HCT116 (cell line): ENCODE measurements around the gene SMIM21. TPM values are rescaled to one million over a fixed set of nuclear protein-coding genes. Genes with fewer than 3 reads are reported as not detected.
A peak's percentile ranks its signal among the peaks of the same experiment; 100 is the strongest.

Source experiments
- ATAC-seq: fragments of 200-7000 bp; cut with Tn5 transposase; 2 replicates; pipeline ENCODE4 v1.9.1; 2020; ENCODE audit warnings: mild to moderate bottlenecking, moderate library complexity
- BruUV-seq: library from RNA; stranded (reverse); fragments of 400-500 nt; replicated peaks from 2 replicates; lab custom pipeline; 2021; lab: Mats Ljungman, UMichigan
- CTCF ChIA-PET: fragments of 300-600 bp; sonication (Branson Sonifier 250); formaldehyde crosslinking; loops from one replicate; lab custom pipeline; 2021; ENCODE audit warnings: antibody characterized with exemption; lab: Charles Lee
- POLR2A ChIA-PET: fragments of 300-600, 350-600 bp; sonication (Branson Sonifier 250); formaldehyde crosslinking; loops from one replicate; lab custom pipeline; 2021; ENCODE audit warnings: antibody characterized with exemption; lab: Charles Lee
- RAD21 ChIA-PET, 2 experiments: fragments of 300-600 bp; sonication (Branson Sonifier 250); formaldehyde crosslinking; loops; one replicate each; lab custom pipeline; 2023; ENCODE audit warnings: low total read pairs in 2 of 2; ENCODE audit not compliant: uncharacterized antibody in 2 of 2, unreplicated experiment in 2 of 2, low non-redundant PET in 1 of 2; lab: Charles Lee
- DNase-seq: peaks from one replicate; pipeline ENCODE4 v3.0.0-alpha.2; 2010; ENCODE audit warnings: low read depth, low spot score
- H2AFZ ChIP-seq: fragments of 200-600 bp; shearing (Covaris generic), sonication (generic); 2 replicates; pipeline ENCODE4 v1.6.1; 2017; ENCODE audit warnings: low read depth, mixed run types, mixed read lengths, antibody characterized with exemption, low read length; ENCODE audit not compliant: poor library complexity, severe bottlenecking
- H3K27ac ChIP-seq: 2 replicates; pipeline ENCODE4 v1.5.1; 2012; ENCODE audit warnings: low read depth, low read length
- H3K27me3 ChIP-seq: fragments of 200-600 bp; sonication (generic); 2 replicates; pipeline ENCODE4 v1.6.1; 2016; ENCODE audit warnings: mixed run types, low read length, mixed read lengths; ENCODE audit not compliant: insufficient read depth
- H3K36me3 ChIP-seq, 2 experiments: fragments of 200-500 bp in 1 of 2; fragments of 200-600 bp in 1 of 2; sonication (Bioruptor generic) in 1 of 2; sonication (generic) in 1 of 2; 2 replicates each; pipeline versions ENCODE4 v1.5.1 to v1.6.1; 2014 to 2016; ENCODE audit warnings: low read length in 2 of 2, inconsistent platforms in 1 of 2, mixed read lengths in 1 of 2, mixed run types in 1 of 2; ENCODE audit not compliant: insufficient read depth in 2 of 2, control insufficient read depth in 1 of 2
- H3K4me1 ChIP-seq, 2 experiments: fragments of 200-600 bp in 1 of 2; sonication (generic) in 1 of 2; 2 replicates each; pipeline versions ENCODE4 v1.5.1 to v1.6.1; 2012 to 2017; ENCODE audit warnings: low read length in 2 of 2, inconsistent platforms in 1 of 2, mild to moderate bottlenecking in 1 of 2, mixed read lengths in 1 of 2, mixed run types in 1 of 2, moderate library complexity in 1 of 2; ENCODE audit not compliant: insufficient read depth in 2 of 2, control insufficient read depth in 1 of 2
- H3K4me2 ChIP-seq: fragments of 200-600 bp; sonication (generic); 2 replicates; pipeline ENCODE4 v1.6.1; 2017; ENCODE audit warnings: mixed run types, low read length, mixed read lengths
- H3K4me3 ChIP-seq, 2 experiments: fragments of 200-600 bp in 1 of 2; sonication (generic) in 1 of 2; replicated peaks in 1 of 2; 2 replicates each; pipeline ENCODE4 v1.5.1; 2011 to 2016; ENCODE audit warnings: low read length in 2 of 2, control low read depth in 1 of 2, low read depth in 1 of 2, mild to moderate bottlenecking in 1 of 2, mixed read lengths in 1 of 2, mixed run types in 1 of 2
- H3K79me2 ChIP-seq: fragments of 200-600 bp; sonication (generic); 2 replicates; pipeline ENCODE4 v1.6.1; 2017; ENCODE audit warnings: mild to moderate bottlenecking, mixed run types, low read length, moderate library complexity, mixed read lengths; ENCODE audit not compliant: insufficient read depth
- H3K9ac ChIP-seq: fragments of 200-600 bp; sonication (generic); 2 replicates; pipeline ENCODE4 v1.6.1; 2016; ENCODE audit warnings: low read length, mixed read lengths
- H3K9me2 ChIP-seq: fragments of 200-600 bp; sonication (generic), shearing (Covaris generic); 2 replicates; pipeline ENCODE4 v1.6.1; 2017; ENCODE audit warnings: mixed run types, mild to moderate bottlenecking, moderate library complexity; ENCODE audit not compliant: insufficient read depth
- H3K9me3 ChIP-seq, 2 experiments: fragments of 200-500 bp in 1 of 2; fragments of 200-600 bp in 1 of 2; sonication (Bioruptor generic) in 1 of 2; sonication (generic) in 1 of 2; 2 replicates each; pipeline ENCODE4 v1.6.1; 2014 to 2017; ENCODE audit warnings: low read length in 2 of 2, mixed read lengths in 2 of 2, inconsistent platforms in 1 of 2, low read depth in 1 of 2, mild to moderate bottlenecking in 1 of 2, mixed run types in 1 of 2, moderate library complexity in 1 of 2; ENCODE audit not compliant: control insufficient read depth in 1 of 2, insufficient read depth in 1 of 2
- H4K20me1 ChIP-seq: fragments of 200-600 bp; sonication (generic), shearing (Covaris generic); 2 replicates; pipeline ENCODE4 v1.6.1; 2017; ENCODE audit warnings: mixed run types, mild to moderate bottlenecking, moderate library complexity; ENCODE audit not compliant: insufficient read depth
- CEBPB ChIP-seq: IDR thresholded peaks from 2 replicates; pipeline ENCODE4 v1.6.1; 2012; ENCODE audit warnings: low read depth
- CTCF ChIP-seq, 3 experiments: fragments of 200-600 bp in 1 of 3; sonication (generic) in 1 of 3; IDR thresholded peaks in 2 of 3; conservative IDR thresholded peaks in 1 of 3; 2 replicates each; pipeline ENCODE4 v1.5.1; 2012 to 2017; ENCODE audit warnings: low read depth in 2 of 3, low read length in 2 of 3, antibody characterized with exemption in 1 of 3, borderline replicate concordance in 1 of 3, control low read depth in 1 of 3, mild to moderate bottlenecking in 1 of 3, mixed read lengths in 1 of 3, mixed run types in 1 of 3, moderate library complexity in 1 of 3; ENCODE audit not compliant: insufficient read depth in 1 of 3
- FOSL1 ChIP-seq: IDR thresholded peaks from 2 replicates; pipeline ENCODE4 v1.6.1; 2012; ENCODE audit warnings: low read depth
- POLR2A ChIP-seq: IDR thresholded peaks from 2 replicates; pipeline ENCODE4 v1.7.0; 2011; ENCODE audit warnings: borderline replicate concordance; ENCODE audit not compliant: insufficient read depth, insufficient read length; ENCODE audit errors: extremely low read depth
- RAD21 ChIP-seq: IDR thresholded peaks from 2 replicates; pipeline ENCODE4 v1.6.1; 2012; ENCODE audit warnings: low read depth, mild to moderate bottlenecking
- SIN3A ChIP-seq: IDR thresholded peaks from 2 replicates; pipeline ENCODE4 v1.6.1; 2012; ENCODE audit warnings: low read depth
- SP1 ChIP-seq: IDR thresholded peaks from 2 replicates; pipeline ENCODE4 v1.6.1; 2012; ENCODE audit warnings: low read depth
- SRF ChIP-seq: IDR thresholded peaks from 2 replicates; pipeline ENCODE4 v1.6.1; 2012; ENCODE audit warnings: low read depth
- TCF7L2 ChIP-seq: IDR thresholded peaks from 2 replicates; pipeline ENCODE4 v1.7.0; 2011; ENCODE audit warnings: borderline replicate concordance, inconsistent platforms; ENCODE audit not compliant: insufficient read depth, insufficient read length; ENCODE audit errors: extremely low read depth
- ZBTB33 ChIP-seq: IDR thresholded peaks from 2 replicates; pipeline ENCODE4 v1.6.1; 2011; ENCODE audit warnings: mild to moderate bottlenecking, low read length, moderate library complexity; ENCODE audit not compliant: insufficient replicate concordance; ENCODE audit errors: extremely low read depth
- ZFX ChIP-seq: fragments of 450-650 bp; IDR thresholded peaks from 2 replicates; pipeline ENCODE4 v1.6.1; 2017
- intact Hi-C: fragments of 100-400 bp; cut with micrococcal nuclease; formaldehyde crosslinking; loops from 2 replicates; pipeline ENCODE4 v1.10.0; 2022
- total RNA-seq: library from RNA; stranded (reverse); gene quantifications from one replicate; pipeline ENCODE4 v1.2.1, GENCODE V29; 2021; ENCODE audit not compliant: unreplicated experiment

SMIM21 gene
- total RNA-seq, 1 experiment from 2014 or later = not detected

- Histone ChIP-seq H3K9ac (no peak overlapping the region), H3K4me2 (no peak overlapping the region), H3K27ac (no peak overlapping the region), H3K27me3 (no peaks in the 10 kb centered on the region), H3K79me2 (no peaks in the 10 kb centered on the region), H3K9me2 (no peaks in the 10 kb centered on the region), H3K9me3 (no peaks in the 10 kb centered on the region), H4K20me1 (no peaks in the 10 kb centered on the region), H3K4me3 (no peak overlapping the region), H2AFZ (peak overlapping the region; percentile 9), H3K4me1 (no peaks in the 10 kb centered on the region), H3K36me3 (no peaks in the 10 kb centered on the region)
- ATAC-seq (no peak), DNase-seq (no peak)
- POLR2A ChIA-PET = no interaction called here
- RAD21 ChIA-PET = no interaction called here
- intact Hi-C loops = no loop called here
- BruUV-seq = no TSS peak
- TF ChIP-seq SIN3A (no peak), TCF7L2 (no peak), ZFX (no peak), SP1 (no peak), FOSL1 (no peak), CEBPB (no peak), SRF (no peak), POLR2A (no peak), ZBTB33 (no peak), RAD21 (no peak), CTCF (IDR thresholded peaks at IDR 0.05 in 2 of 3, conservative IDR thresholded peaks at IDR 0.05 in 1 of 3; ENCODE audit: borderline replicate concordance in 1 of 3, insufficient read depth in 1 of 3, low read depth in 2 of 3, low read length in 2 of 3) (no peak)
- CTCF ChIA-PET = no interaction called here
Observed at GRCh38 chr18:75363446-75364225, 63.9 kb downstream of the SMIM21 start.
